Stimulated activated CD4-positive, alpha-beta T cell treated with anti-CD3 and anti-CD28 coated beads, TNF-alpha, amount 100 ng/mL, for 4 hours (primary cell): ENCODE data around the gene ZNF598.

Experiments
- DNase-seq, 3 experiments: peaks; one replicate each; pipeline ENCODE4 v3.0.0-alpha.2; 2020; ENCODE audit warnings: low read depth in 3 of 3

Gene ZNF598

GRCh38 chr16:2009791-2010510 lies at the start of gene ZNF598:
TSS of gene ZNF598 (minus strand) at chr16:2009821.
- peak; percentile 58 to 62 (median 61) for DNase-seq

GRCh38 chr16:2058872-2059271 lies 49.3 kb upstream of the ZNF598 start:
- DNase-seq: no peak

GRCh38 chr16:2058420-2058819 lies 48.8 kb upstream of the ZNF598 start:
- DNase-seq: no peak

GRCh38 chr16:2057438-2057837 lies 47.8 kb upstream of the ZNF598 start:
- DNase-seq: no peak

GRCh38 chr16:2056681-2057407 lies 47.2 kb upstream of the ZNF598 start:
- no peak for DNase-seq

- DNase-seq: no peak
Measured at GRCh38 chr16:2056077-2056476, 46.5 kb upstream of the ZNF598 start.

- no peak for DNase-seq
Measured at GRCh38 chr16:2054543-2055245, 45.1 kb upstream of the ZNF598 start.

- DNase-seq: no peak
Measured at GRCh38 chr16:2053897-2054296, 44.3 kb upstream of the ZNF598 start.

GRCh38 chr16:2053211-2053610 lies 43.6 kb upstream of the ZNF598 start:
- DNase-seq: no peak

GRCh38 chr16:2048116-2048543 lies 38.5 kb upstream of the ZNF598 start:
- DNase-seq: no peak

- peak; percentile 86 to 87 (median 86) for DNase-seq
Measured at GRCh38 chr16:2047330-2048115, 37.9 kb upstream of the ZNF598 start, which contains the start of the genes NTHL1 and TSC2. TSS of gene NTHL1 (minus strand) at chr16:2047834. CDS start at chr16:2047823, 11 bp downstream. TSS of gene TSC2 (plus strand) at chr16:2047985. CDS start at chr16:2048616, 631 bp downstream.

- no peak for DNase-seq
Measured at GRCh38 chr16:2046893-2047329, 37.3 kb upstream of the ZNF598 start.

- DNase-seq: no peak
Measured at GRCh38 chr16:2045965-2046892, 36.6 kb upstream of the ZNF598 start.

GRCh38 chr16:2044541-2044940 lies 34.9 kb upstream of the ZNF598 start:
- no peak for DNase-seq

- DNase-seq: no peak
Measured at GRCh38 chr16:2043667-2044451, 34.2 kb upstream of the ZNF598 start.

- DNase-seq: no peak
Measured at GRCh38 chr16:2042986-2043666, 33.5 kb upstream of the ZNF598 start.

GRCh38 chr16:2042171-2042985 lies 32.8 kb upstream of the ZNF598 start:
- no peak for DNase-seq
